ENCODE data around the gene ADORA2A. TPM values are rescaled to one million over a fixed set of nuclear protein-coding genes. Genes with fewer than 3 reads are reported as not detected.

The ADORA2A gene
- total RNA-seq, 1 experiment from 2014 or later = 7.6 TPM

- Mint-ChIP-seq H3K27me3 (ENCODE audit: low read depth) (no peaks in the 10 kb centered on the region), H3K4me1 (peaks cover 25% of the 10 kb centered on the region), H3K9me3 (no peaks in the 10 kb centered on the region), H3K4me3 (no peak overlapping the region), H3K27ac (peak overlapping the region; percentile 41; the same call in 1 of the 2 replicates), H3K36me3 (peaks cover 16% of the 10 kb centered on the region)
- no peak for TF ChIP-seq NR3C1 (CRISPR knock-in tag; conservative IDR thresholded peaks at IDR 0.05; ENCODE audit: low read depth)
- TF ChIP-seq, protein P1, sequence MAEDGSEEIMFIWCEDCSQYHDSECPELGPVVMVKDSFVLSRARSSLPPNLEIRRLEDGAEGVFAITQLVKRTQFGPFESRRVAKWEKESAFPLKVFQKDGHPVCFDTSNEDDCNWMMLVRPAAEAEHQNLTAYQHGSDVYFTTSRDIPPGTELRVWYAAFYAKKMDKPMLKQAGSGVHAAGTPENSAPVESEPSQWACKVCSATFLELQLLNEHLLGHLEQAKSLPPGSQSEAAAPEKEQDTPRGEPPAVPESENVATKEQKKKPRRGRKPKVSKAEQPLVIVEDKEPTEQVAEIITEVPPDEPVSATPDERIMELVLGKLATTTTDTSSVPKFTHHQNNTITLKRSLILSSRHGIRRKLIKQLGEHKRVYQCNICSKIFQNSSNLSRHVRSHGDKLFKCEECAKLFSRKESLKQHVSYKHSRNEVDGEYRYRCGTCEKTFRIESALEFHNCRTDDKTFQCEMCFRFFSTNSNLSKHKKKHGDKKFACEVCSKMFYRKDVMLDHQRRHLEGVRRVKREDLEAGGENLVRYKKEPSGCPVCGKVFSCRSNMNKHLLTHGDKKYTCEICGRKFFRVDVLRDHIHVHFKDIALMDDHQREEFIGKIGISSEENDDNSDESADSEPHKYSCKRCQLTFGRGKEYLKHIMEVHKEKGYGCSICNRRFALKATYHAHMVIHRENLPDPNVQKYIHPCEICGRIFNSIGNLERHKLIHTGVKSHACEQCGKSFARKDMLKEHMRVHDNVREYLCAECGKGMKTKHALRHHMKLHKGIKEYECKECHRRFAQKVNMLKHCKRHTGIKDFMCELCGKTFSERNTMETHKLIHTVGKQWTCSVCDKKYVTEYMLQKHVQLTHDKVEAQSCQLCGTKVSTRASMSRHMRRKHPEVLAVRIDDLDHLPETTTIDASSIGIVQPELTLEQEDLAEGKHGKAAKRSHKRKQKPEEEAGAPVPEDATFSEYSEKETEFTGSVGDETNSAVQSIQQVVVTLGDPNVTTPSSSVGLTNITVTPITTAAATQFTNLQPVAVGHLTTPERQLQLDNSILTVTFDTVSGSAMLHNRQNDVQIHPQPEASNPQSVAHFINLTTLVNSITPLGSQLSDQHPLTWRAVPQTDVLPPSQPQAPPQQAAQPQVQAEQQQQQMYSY (CRISPR knock-in tag; IDR thresholded peaks at IDR 0.05) = 0 out of 2 replicates have a peak, but pooled peaks have one; percentile 1
- CTCF ChIA-PET = interaction anchor here (1.4 kb wide), 1 partner anchor 27 kb away, joined by 5 read pairs; no protein-coding TSS in a partner anchor
- ATAC-seq = no peak
- POLR2A ChIA-PET = no interaction called here
- DNase-seq (ENCODE audit: low spot score) = no peak
Observed at GRCh38 chr22:24404561-24405275, 22.7 kb upstream of the ADORA2A start.

GRCh38 chr22:24405631-24406321 lies 21.6 kb upstream of the ADORA2A start:
- Mint-ChIP-seq H3K9me3 (no peaks in the 10 kb centered on the region), H3K4me1 (peaks cover 25% of the 10 kb centered on the region), H3K27ac (peak overlapping the region; percentile 72), H3K4me3 (no peak overlapping the region), H3K27me3 (ENCODE audit: low read depth) (no peaks in the 10 kb centered on the region), H3K36me3 (peaks cover 16% of the 10 kb centered on the region)
- DNase-seq (ENCODE audit: low spot score) = no peak
- TF ChIP-seq E2F1 (CRISPR knock-in tag; IDR thresholded peaks at IDR 0.05) (no peak), SMAD4 (CRISPR knock-in tag; IDR thresholded peaks at IDR 0.05) (no peak), RORB (CRISPR knock-in tag; IDR thresholded peaks at IDR 0.05) (no peak), E2F4 (CRISPR knock-in tag; IDR thresholded peaks at IDR 0.05; ENCODE audit: borderline replicate concordance, low read depth) (no peak), HMGXB4 (CRISPR knock-in tag; IDR thresholded peaks at IDR 0.05) (no peak), HMGA2 (CRISPR knock-in tag; IDR thresholded peaks at IDR 0.05) (no peak)
- TF ChIP-seq, protein P2, sequence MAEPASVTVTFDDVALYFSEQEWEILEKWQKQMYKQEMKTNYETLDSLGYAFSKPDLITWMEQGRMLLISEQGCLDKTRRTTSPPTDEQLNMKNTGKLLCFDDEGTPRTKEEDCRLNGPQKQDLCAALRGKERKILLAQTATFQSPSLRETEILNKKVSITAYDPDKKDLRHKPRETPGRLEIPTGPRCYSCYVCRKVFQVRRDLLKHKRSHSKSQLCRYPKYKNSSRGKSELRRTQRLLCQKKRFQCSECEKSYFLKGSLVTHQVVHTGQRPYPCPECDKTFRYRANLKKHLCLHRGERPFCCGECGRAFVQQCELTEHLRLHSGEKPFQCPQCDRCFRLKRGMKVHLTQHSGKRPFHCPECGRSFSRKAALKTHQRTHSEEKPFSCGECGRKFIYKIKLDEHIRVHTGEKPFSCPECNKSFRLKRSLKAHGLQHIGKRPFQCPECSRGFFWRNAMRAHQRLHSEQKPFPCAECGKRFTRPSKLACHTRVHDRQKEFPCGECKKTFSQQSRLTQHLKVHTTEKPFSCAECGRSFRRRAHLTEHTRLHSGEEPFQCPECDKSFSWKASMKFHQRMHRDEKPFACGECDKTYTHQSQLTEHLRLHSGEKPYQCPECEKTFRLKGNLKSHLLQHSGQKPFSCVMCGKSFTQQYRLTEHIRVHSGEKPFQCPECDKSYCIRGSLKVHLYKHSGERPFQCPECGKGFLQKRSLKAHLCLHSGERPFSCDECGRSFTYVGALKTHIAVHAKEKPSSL (CRISPR knock-in tag; conservative IDR thresholded peaks at IDR 0.05) = no peak
- TF ChIP-seq, protein P3, sequence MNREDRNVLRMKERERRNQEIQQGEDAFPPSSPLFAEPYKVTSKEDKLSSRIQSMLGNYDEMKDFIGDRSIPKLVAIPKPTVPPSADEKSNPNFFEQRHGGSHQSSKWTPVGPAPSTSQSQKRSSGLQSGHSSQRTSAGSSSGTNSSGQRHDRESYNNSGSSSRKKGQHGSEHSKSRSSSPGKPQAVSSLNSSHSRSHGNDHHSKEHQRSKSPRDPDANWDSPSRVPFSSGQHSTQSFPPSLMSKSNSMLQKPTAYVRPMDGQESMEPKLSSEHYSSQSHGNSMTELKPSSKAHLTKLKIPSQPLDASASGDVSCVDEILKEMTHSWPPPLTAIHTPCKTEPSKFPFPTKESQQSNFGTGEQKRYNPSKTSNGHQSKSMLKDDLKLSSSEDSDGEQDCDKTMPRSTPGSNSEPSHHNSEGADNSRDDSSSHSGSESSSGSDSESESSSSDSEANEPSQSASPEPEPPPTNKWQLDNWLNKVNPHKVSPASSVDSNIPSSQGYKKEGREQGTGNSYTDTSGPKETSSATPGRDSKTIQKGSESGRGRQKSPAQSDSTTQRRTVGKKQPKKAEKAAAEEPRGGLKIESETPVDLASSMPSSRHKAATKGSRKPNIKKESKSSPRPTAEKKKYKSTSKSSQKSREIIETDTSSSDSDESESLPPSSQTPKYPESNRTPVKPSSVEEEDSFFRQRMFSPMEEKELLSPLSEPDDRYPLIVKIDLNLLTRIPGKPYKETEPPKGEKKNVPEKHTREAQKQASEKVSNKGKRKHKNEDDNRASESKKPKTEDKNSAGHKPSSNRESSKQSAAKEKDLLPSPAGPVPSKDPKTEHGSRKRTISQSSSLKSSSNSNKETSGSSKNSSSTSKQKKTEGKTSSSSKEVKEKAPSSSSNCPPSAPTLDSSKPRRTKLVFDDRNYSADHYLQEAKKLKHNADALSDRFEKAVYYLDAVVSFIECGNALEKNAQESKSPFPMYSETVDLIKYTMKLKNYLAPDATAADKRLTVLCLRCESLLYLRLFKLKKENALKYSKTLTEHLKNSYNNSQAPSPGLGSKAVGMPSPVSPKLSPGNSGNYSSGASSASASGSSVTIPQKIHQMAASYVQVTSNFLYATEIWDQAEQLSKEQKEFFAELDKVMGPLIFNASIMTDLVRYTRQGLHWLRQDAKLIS (CRISPR knock-in tag; IDR thresholded peaks at IDR 0.05; ENCODE audit: borderline replicate concordance) = no peak
- POLR2A ChIA-PET = no interaction called here
- ATAC-seq = no peak
- CTCF ChIA-PET = interaction anchor here (1.4 to 2.6 kb wide), 3 partner anchors 16 to 116 kb away, joined by 5 to 16 read pairs (median 10); no protein-coding TSS in a partner anchor

Measured in WTC11 (cell line).